Measurements from ENCODE around the gene ASH1L. TPM values are rescaled to one million over a fixed set of nuclear protein-coding genes. Genes with fewer than 3 reads are reported as not detected.
A peak's percentile ranks its signal among the peaks of the same experiment; 100 is the strongest.
"Not testable (repeated sequence)": the region's sequence is repeated elsewhere in the genome, so short reads cannot be mapped to it uniquely, and the experiment has no call there.

Gene ASH1L
- 30.1 TPM for polyA plus RNA-seq
- long read RNA-seq, donor 1, partial matches to known transcripts, result 13 of 13 reads
- long read RNA-seq, donor 1, other reads (novel, unspliced or antisense), result 0 of 13 reads
- long read RNA-seq, donor 2, partial matches to known transcripts, result 13 of 13 reads
- long read RNA-seq, donor 2, other reads (novel, unspliced or antisense), result 0 of 13 reads
- long read RNA-seq, donor 3, result 0 reads
- long read RNA-seq, donor 4, result 0 reads
- long read RNA-seq, donor 5, result 0 reads
- long read RNA-seq, donor 6, result 0 reads
- long read RNA-seq, donor 7, partial matches to known transcripts, result 10 of 10 reads
- long read RNA-seq, donor 7, other reads (novel, unspliced or antisense), result 0 of 10 reads
- long read RNA-seq, donor 8, partial matches to known transcripts, result 65 of 67 reads
- long read RNA-seq, donor 8, other reads (novel, unspliced or antisense), result 0 of 67 reads
- long read RNA-seq, donor 9, partial matches to known transcripts, result 15 of 15 reads
- long read RNA-seq, donor 9, other reads (novel, unspliced or antisense), result 0 of 15 reads
- long read RNA-seq, donor 10, result 0 reads
- long read RNA-seq, donor 11, partial matches to known transcripts, result 0 of 1 reads
- long read RNA-seq, donor 11, other reads (novel, unspliced or antisense), result 0 of 1 reads

GRCh38 chr1:155562581-155563376 lies at the start of gene ASH1L:
Gene ASH1L (minus strand): TSS chr1:155562803. CDS start chr1:155521519, 41,284 bp downstream.
- no CpG with 5 or more reads among the region's 87 CpGs for WGBS (ENCODE audit: insufficient coverage, low lambda C conversion rate)
- H3K4me1 ChIP-seq (ENCODE audit: control insufficient read depth, insufficient read depth, low read length), result peaks cover 2% of the 10 kb centered on the region
- peak within 1 kb of the TSS; percentile 99 for H3K4me3 ChIP-seq (ENCODE audit: low read length)
- DNase-seq, result peak; percentile 84 to 98
- H3K27ac ChIP-seq (ENCODE audit: low read length), result peak within 1 kb of the TSS; percentile 97
- no peaks in the 10 kb centered on the region for H3K27me3 ChIP-seq (ENCODE audit: control insufficient read depth, insufficient read depth, low read length)
- peaks cover 4% of the 10 kb centered on the region for H3K36me3 ChIP-seq (ENCODE audit: control insufficient read depth, insufficient read depth, low read length)
- H3K9me3 ChIP-seq (ENCODE audit: control insufficient read depth, low read depth, low read length), result no peaks in the 10 kb centered on the region

- H3K27me3 ChIP-seq (ENCODE audit: control insufficient read depth, insufficient read depth, low read length); H3K9me3 ChIP-seq (ENCODE audit: control insufficient read depth, low read depth, low read length); DNase-seq; H3K4me1 ChIP-seq (ENCODE audit: control insufficient read depth, insufficient read depth, low read length); H3K27ac ChIP-seq (ENCODE audit: low read length): not testable (repeated sequence)
- Histone ChIP-seq H3K4me3 (ENCODE audit: low read length) (peak overlapping the region; percentile 32), H3K36me3 (ENCODE audit: control insufficient read depth, insufficient read depth, low read length) (peaks cover 14% of the 10 kb centered on the region)
- no CpG with 5 or more reads among the region's 33 CpGs for WGBS (ENCODE audit: insufficient coverage, low lambda C conversion rate)
Observed at GRCh38 chr1:155610257-155610647, 47.6 kb upstream of the ASH1L start.

GRCh38 chr1:155609515-155610256 lies 47.1 kb upstream of the ASH1L start, which contains the start of gene MSTO1:
Gene MSTO1 (plus strand): TSS chr1:155610218. CDS start chr1:155610249, 31 bp downstream.
- Histone ChIP-seq H3K27me3 (ENCODE audit: control insufficient read depth, insufficient read depth, low read length) (no peaks in the 10 kb centered on the region), H3K36me3 (ENCODE audit: control insufficient read depth, insufficient read depth, low read length) (peaks cover 13% of the 10 kb centered on the region), H3K27ac (ENCODE audit: low read length) (peak within 1 kb of the TSS; percentile 59), H3K4me1 (ENCODE audit: control insufficient read depth, insufficient read depth, low read length) (no peaks in the 10 kb centered on the region), H3K4me3 (ENCODE audit: low read length) (peak within 1 kb of the TSS; percentile 54), H3K9me3 (ENCODE audit: control insufficient read depth, low read depth, low read length) (no peaks in the 10 kb centered on the region)
- peak; percentile 95 to 98 for DNase-seq
- WGBS (ENCODE audit: insufficient coverage, low lambda C conversion rate), result 0% methylated on average over 3 of the region's 47 CpGs

- Histone ChIP-seq H3K9me3 (ENCODE audit: control insufficient read depth, low read depth, low read length) (no peaks in the 10 kb centered on the region), H3K27ac (ENCODE audit: low read length) (no peak overlapping the region), H3K27me3 (ENCODE audit: control insufficient read depth, insufficient read depth, low read length) (no peaks in the 10 kb centered on the region), H3K36me3 (ENCODE audit: control insufficient read depth, insufficient read depth, low read length) (peaks cover 11% of the 10 kb centered on the region), H3K4me1 (ENCODE audit: control insufficient read depth, insufficient read depth, low read length) (no peaks in the 10 kb centered on the region), H3K4me3 (ENCODE audit: low read length) (no peak overlapping the region)
- WGBS (ENCODE audit: insufficient coverage, low lambda C conversion rate), result no CpG with 5 or more reads among the region's 9 CpGs
- no peak for DNase-seq
Observed at GRCh38 chr1:155608888-155609225, 46.3 kb upstream of the ASH1L start.

GRCh38 chr1:155607708-155608107 lies 45.1 kb upstream of the ASH1L start:
- WGBS (ENCODE audit: insufficient coverage, low lambda C conversion rate), result no CpG with 5 or more reads among the region's 7 CpGs
- no peaks in the 10 kb centered on the region for H3K4me1 ChIP-seq (ENCODE audit: control insufficient read depth, insufficient read depth, low read length)
- H3K9me3 ChIP-seq (ENCODE audit: control insufficient read depth, low read depth, low read length), result no peaks in the 10 kb centered on the region
- H3K27me3 ChIP-seq (ENCODE audit: control insufficient read depth, insufficient read depth, low read length), result no peaks in the 10 kb centered on the region
- H3K27ac ChIP-seq (ENCODE audit: low read length), result no peak overlapping the region
- H3K36me3 ChIP-seq (ENCODE audit: control insufficient read depth, insufficient read depth, low read length), result peaks cover 7% of the 10 kb centered on the region
- DNase-seq, result no peak
- no peak overlapping the region for H3K4me3 ChIP-seq (ENCODE audit: low read length)

GRCh38 chr1:155599828-155600572 lies 37.4 kb upstream of the ASH1L start:
- H3K4me3 ChIP-seq (ENCODE audit: low read length); H3K36me3 ChIP-seq (ENCODE audit: control insufficient read depth, insufficient read depth, low read length); H3K4me1 ChIP-seq (ENCODE audit: control insufficient read depth, insufficient read depth, low read length); H3K27ac ChIP-seq (ENCODE audit: low read length); H3K9me3 ChIP-seq (ENCODE audit: control insufficient read depth, low read depth, low read length); DNase-seq; H3K27me3 ChIP-seq (ENCODE audit: control insufficient read depth, insufficient read depth, low read length): not testable (repeated sequence)
- WGBS (ENCODE audit: insufficient coverage, low lambda C conversion rate), result no CpG with 5 or more reads among the region's 12 CpGs

GRCh38 chr1:155598842-155599331 lies 36.3 kb upstream of the ASH1L start:
- H3K9me3 ChIP-seq (ENCODE audit: control insufficient read depth, low read depth, low read length), result no peaks in the 10 kb centered on the region
- H3K36me3 ChIP-seq (ENCODE audit: control insufficient read depth, insufficient read depth, low read length), result no peaks in the 10 kb centered on the region
- WGBS (ENCODE audit: insufficient coverage, low lambda C conversion rate), result 20% methylated on average over 2 of the region's 12 CpGs
- H3K4me1 ChIP-seq (ENCODE audit: control insufficient read depth, insufficient read depth, low read length), result no peaks in the 10 kb centered on the region
- H3K4me3 ChIP-seq (ENCODE audit: low read length), result no peak overlapping the region
- H3K27ac ChIP-seq (ENCODE audit: low read length), result no peak overlapping the region
- DNase-seq, result peak; percentile 10 to 11
- no peaks in the 10 kb centered on the region for H3K27me3 ChIP-seq (ENCODE audit: control insufficient read depth, insufficient read depth, low read length)

GRCh38 chr1:155596864-155597263 lies 34.3 kb upstream of the ASH1L start:
- Histone ChIP-seq H3K27ac (ENCODE audit: low read length) (no peak overlapping the region), H3K4me1 (ENCODE audit: control insufficient read depth, insufficient read depth, low read length) (no peaks in the 10 kb centered on the region), H3K27me3 (ENCODE audit: control insufficient read depth, insufficient read depth, low read length) (no peaks in the 10 kb centered on the region), H3K9me3 (ENCODE audit: control insufficient read depth, low read depth, low read length) (no peaks in the 10 kb centered on the region), H3K36me3 (ENCODE audit: control insufficient read depth, insufficient read depth, low read length) (no peaks in the 10 kb centered on the region), H3K4me3 (ENCODE audit: low read length) (no peak overlapping the region)
- DNase-seq, result no peak
- no CpG with 5 or more reads among the region's 5 CpGs for WGBS (ENCODE audit: insufficient coverage, low lambda C conversion rate)

GRCh38 chr1:155595877-155596474 lies 33.4 kb upstream of the ASH1L start:
- DNase-seq; H3K9me3 ChIP-seq (ENCODE audit: control insufficient read depth, low read depth, low read length); H3K36me3 ChIP-seq (ENCODE audit: control insufficient read depth, insufficient read depth, low read length); H3K4me3 ChIP-seq (ENCODE audit: low read length); H3K4me1 ChIP-seq (ENCODE audit: control insufficient read depth, insufficient read depth, low read length); H3K27ac ChIP-seq (ENCODE audit: low read length); H3K27me3 ChIP-seq (ENCODE audit: control insufficient read depth, insufficient read depth, low read length): not testable (repeated sequence)
- WGBS (ENCODE audit: insufficient coverage, low lambda C conversion rate), result no CpG with 5 or more reads among the region's 3 CpGs

Measured in large intestine (tissue), 12 donors.